Lower leg skin (tissue), 3 donors: Measurements from ENCODE around the gene MRAS.

ENCODE experiments used
- POLR2A ChIP-seq, 2 donors: fragments of 450-650 bp; IDR thresholded peaks; one replicate each; pipeline ENCODE4 v1.6.1; 2016 to 2017; ENCODE audit warnings: antibody characterized with exemption in 2 of 2, mild to moderate bottlenecking in 1 of 2, moderate library complexity in 1 of 2
- TF ChIP-seq, protein P1 (sequence below), 3 donors: fragments of 450-650 bp; IDR thresholded peaks; one replicate each; pipeline ENCODE4 v1.5.1; 2016; ENCODE audit warnings: antibody characterized with exemption in 3 of 3, mild to moderate bottlenecking in 3 of 3, moderate library complexity in 2 of 3

DNA sequence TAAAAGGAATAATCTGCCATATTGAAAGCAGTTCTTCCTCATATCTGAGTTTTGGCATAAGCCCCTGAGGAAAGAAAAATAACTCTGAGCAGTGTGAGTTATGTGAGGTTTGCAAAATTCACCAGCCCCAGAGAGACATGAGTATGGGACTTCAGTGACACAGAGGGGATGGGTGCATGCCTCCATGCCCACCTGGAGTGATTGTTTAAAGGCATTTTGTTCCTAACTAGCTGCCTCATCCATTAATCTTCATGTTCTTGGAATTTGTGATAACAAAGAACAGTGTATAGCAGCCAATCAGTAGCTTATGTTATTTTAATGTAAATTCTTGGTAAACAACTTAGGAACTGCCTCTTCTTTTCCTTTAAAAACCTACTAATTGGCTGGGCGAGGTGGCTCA, 74.9 kb downstream of the MRAS start:
- TF ChIP-seq, protein P1, sequence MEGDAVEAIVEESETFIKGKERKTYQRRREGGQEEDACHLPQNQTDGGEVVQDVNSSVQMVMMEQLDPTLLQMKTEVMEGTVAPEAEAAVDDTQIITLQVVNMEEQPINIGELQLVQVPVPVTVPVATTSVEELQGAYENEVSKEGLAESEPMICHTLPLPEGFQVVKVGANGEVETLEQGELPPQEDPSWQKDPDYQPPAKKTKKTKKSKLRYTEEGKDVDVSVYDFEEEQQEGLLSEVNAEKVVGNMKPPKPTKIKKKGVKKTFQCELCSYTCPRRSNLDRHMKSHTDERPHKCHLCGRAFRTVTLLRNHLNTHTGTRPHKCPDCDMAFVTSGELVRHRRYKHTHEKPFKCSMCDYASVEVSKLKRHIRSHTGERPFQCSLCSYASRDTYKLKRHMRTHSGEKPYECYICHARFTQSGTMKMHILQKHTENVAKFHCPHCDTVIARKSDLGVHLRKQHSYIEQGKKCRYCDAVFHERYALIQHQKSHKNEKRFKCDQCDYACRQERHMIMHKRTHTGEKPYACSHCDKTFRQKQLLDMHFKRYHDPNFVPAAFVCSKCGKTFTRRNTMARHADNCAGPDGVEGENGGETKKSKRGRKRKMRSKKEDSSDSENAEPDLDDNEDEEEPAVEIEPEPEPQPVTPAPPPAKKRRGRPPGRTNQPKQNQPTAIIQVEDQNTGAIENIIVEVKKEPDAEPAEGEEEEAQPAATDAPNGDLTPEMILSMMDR (IDR thresholded peaks at IDR 0.05): no peak
- TF ChIP-seq POLR2A (IDR thresholded peaks at IDR 0.05): no peak
